Measurements from ENCODE around the gene CTNND1. TPM values are rescaled to one million over a fixed set of nuclear protein-coding genes. Genes with fewer than 3 reads are reported as not detected.

The CTNND1 gene
- total and polyA plus RNA-seq, 9 of the 15 experiments (the other 6 are each of a cell fraction or from before 2014, with no cell fraction given) = 11.1 to 74.0 (median 43.3) TPM

- no peak for TF ChIP-seq ZNF436 (CRISPR knock-in tag; IDR thresholded peaks at IDR 0.05)
- TF ChIP-seq HNRNPK (IDR thresholded peaks at IDR 0.05; ENCODE audit: low read depth, low read length, poor library complexity, severe bottlenecking) = no peak
- no peak for TF ChIP-seq ZNF589 (CRISPR knock-in tag; IDR thresholded peaks at IDR 0.05; ENCODE audit: low read depth)
- no peak for TF ChIP-seq ATF4 (CRISPR knock-in tag; IDR thresholded peaks at IDR 0.05)
Measured at GRCh38 chr11:57786436-57786835, 24.8 kb downstream of the CTNND1 start (continued).

- H3K9me3 ChIP-seq (replicated peaks; ENCODE audit: control insufficient read depth, insufficient read depth, low read depth, low read length) = no peaks in the 10 kb centered on the region
- intact Hi-C loops (cut with micrococcal nuclease) = no loop called here
- no peak overlapping the region for H2AFZ ChIP-seq (ENCODE audit: low read depth, low read length)
- ATAC-seq (no peak), FAIRE-seq (no peak), DNase-seq (ENCODE audit: extremely low read depth in 1 of 4, low spot score in 3 of 4) (no peak)
- no TSS peak for BruUV-seq (replicated peaks)
- no peaks in the 10 kb centered on the region for H3K9me1 ChIP-seq (ENCODE audit: control insufficient read depth, insufficient read depth, low read length)
- H3K4me2 ChIP-seq (ENCODE audit: insufficient read depth, low read length) = no peak overlapping the region
- peaks cover 14% of the 10 kb centered on the region for H3K36me3 ChIP-seq (ENCODE audit: control insufficient read depth, insufficient read depth, low read length)
- H3K79me2 ChIP-seq (ENCODE audit: control insufficient read depth, insufficient read depth, low read length) = peaks cover 80% of the 10 kb centered on the region
- POLR2A ChIA-PET = interaction anchor here (0.9 kb wide), 1 partner anchor 8 kb away, joined by 3 read pairs; no protein-coding TSS in a partner anchor
- peaks cover 6 to 16% of the 10 kb centered on the region in 2 experiments for H3K4me1 ChIP-seq (replicated peaks in 1 of 2; ENCODE audit: control insufficient read depth in 2 of 2, insufficient read depth in 2 of 2, low read length in 2 of 2)
- 70% methylated on average over 4 of the region's 4 CpGs for WGBS (ENCODE audit: insufficient coverage, low coverage, missing lambda C conversion rate)
- H3K27me3 ChIP-seq (ENCODE audit: control insufficient read depth in 2 of 2, insufficient read depth in 2 of 2, low read length in 2 of 2) = no peaks in the 10 kb centered on the region
- 0 out of 2 replicates have a peak, but pooled peaks cover 3% of the 10 kb centered on the region for H4K20me1 ChIP-seq (replicated peaks; ENCODE audit: control insufficient read depth, insufficient read depth, low read length)
- H3K9ac ChIP-seq (ENCODE audit: insufficient read depth in 1 of 2, low read depth in 2 of 2, low read length in 2 of 2) = no peak overlapping the region
- CTCF ChIA-PET (ENCODE audit: low intra/inter-chr PET ratio) = no interaction called here
- in situ Hi-C loops (cut with MboI) = no loop called here
- H3K4me3 ChIP-seq = no peak overlapping the region
- no peak overlapping the region for H3K27ac ChIP-seq (ENCODE audit: extremely low read depth, low read depth, low read length)
- TF ChIP-seq ZNF224 (CRISPR knock-in tag; IDR thresholded peaks at IDR 0.05) (no peak), CBX2 (IDR thresholded peaks at IDR 0.05; ENCODE audit: insufficient read depth, low read length, poor library complexity, severe bottlenecking) (no peak), TAF7 (tag; IDR thresholded peaks at IDR 0.05) (no peak), BCOR (IDR thresholded peaks at IDR 0.05) (no peak), DNMT1 (IDR thresholded peaks at IDR 0.05) (no peak), EP300 (IDR thresholded peaks at IDR 0.05; ENCODE audit: low read length) (no peak), CC2D1A (IDR thresholded peaks at IDR 0.05) (no peak), PRPF4 (IDR thresholded peaks at IDR 0.05; ENCODE audit: insufficient read depth, low read depth, low read length, poor library complexity, severe bottlenecking) (no peak), YBX1 (IDR thresholded peaks at IDR 0.05) (no peak), COPS2 (conservative IDR thresholded peaks at IDR 0.05) (no peak), JUNB (CRISPR knock-in tag; conservative IDR thresholded peaks at IDR 0.05) (no peak)
- TF ChIP-seq, protein P1, sequence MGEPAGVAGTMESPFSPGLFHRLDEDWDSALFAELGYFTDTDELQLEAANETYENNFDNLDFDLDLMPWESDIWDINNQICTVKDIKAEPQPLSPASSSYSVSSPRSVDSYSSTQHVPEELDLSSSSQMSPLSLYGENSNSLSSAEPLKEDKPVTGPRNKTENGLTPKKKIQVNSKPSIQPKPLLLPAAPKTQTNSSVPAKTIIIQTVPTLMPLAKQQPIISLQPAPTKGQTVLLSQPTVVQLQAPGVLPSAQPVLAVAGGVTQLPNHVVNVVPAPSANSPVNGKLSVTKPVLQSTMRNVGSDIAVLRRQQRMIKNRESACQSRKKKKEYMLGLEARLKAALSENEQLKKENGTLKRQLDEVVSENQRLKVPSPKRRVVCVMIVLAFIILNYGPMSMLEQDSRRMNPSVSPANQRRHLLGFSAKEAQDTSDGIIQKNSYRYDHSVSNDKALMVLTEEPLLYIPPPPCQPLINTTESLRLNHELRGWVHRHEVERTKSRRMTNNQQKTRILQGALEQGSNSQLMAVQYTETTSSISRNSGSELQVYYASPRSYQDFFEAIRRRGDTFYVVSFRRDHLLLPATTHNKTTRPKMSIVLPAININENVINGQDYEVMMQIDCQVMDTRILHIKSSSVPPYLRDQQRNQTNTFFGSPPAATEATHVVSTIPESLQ (CRISPR knock-in tag; IDR thresholded peaks at IDR 0.05) = no peak
- TF ChIP-seq, protein P2, sequence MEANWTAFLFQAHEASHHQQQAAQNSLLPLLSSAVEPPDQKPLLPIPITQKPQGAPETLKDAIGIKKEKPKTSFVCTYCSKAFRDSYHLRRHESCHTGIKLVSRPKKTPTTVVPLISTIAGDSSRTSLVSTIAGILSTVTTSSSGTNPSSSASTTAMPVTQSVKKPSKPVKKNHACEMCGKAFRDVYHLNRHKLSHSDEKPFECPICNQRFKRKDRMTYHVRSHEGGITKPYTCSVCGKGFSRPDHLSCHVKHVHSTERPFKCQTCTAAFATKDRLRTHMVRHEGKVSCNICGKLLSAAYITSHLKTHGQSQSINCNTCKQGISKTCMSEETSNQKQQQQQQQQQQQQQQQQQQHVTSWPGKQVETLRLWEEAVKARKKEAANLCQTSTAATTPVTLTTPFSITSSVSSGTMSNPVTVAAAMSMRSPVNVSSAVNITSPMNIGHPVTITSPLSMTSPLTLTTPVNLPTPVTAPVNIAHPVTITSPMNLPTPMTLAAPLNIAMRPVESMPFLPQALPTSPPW (CRISPR knock-in tag; IDR thresholded peaks at IDR 0.05) = no peak
- TF ChIP-seq, protein P3, sequence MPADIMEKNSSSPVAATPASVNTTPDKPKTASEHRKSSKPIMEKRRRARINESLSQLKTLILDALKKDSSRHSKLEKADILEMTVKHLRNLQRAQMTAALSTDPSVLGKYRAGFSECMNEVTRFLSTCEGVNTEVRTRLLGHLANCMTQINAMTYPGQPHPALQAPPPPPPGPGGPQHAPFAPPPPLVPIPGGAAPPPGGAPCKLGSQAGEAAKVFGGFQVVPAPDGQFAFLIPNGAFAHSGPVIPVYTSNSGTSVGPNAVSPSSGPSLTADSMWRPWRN (IDR thresholded peaks at IDR 0.05; ENCODE audit: low read depth) = no peak
Measured at GRCh38 chr11:57787006-57787604, 25.5 kb downstream of the CTNND1 start.

Data from K562 (cell line).